ENCODE measurements around the gene SCPEP1. TPM values are rescaled to one million over a fixed set of nuclear protein-coding genes. Genes with fewer than 3 reads are reported as not detected.

Gene SCPEP1
- total RNA-seq, 6 experiments from 2014 or later = 9.2 to 35.4 (median 24.8) TPM

DNA sequence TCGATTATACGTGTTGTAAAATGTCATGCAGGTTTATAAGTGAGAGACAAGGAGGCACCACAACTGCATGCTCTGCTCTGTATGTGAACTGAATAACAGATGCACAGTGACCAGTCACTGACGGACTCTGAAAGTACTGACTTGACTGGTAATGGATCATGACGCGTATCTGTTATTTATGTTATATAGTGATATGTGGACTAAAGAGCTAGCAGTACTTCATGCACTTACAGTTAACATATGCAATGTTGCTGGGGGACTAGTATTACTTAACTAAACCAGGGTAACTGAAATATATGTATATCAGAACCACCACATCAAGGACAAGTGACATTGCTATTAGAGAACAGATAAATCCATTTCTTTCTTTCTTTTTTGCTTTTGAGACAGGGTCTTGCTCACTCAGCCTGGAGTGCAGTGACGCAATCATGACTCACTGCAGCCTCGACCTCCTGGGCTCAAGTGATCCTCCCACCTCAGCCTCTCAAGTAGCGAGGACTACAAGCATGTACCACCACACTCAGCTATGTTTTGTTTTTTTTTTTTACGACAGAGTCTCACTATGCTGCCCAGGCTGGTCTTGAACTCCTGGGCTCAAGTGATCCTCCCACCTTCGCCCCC is 34.3 kb upstream of the SCPEP1 start:
- no peak for DNase-seq
- no peak for TF ChIP-seq POLR2A (IDR thresholded peaks at IDR 0.05)
- TF ChIP-seq, protein P1, sequence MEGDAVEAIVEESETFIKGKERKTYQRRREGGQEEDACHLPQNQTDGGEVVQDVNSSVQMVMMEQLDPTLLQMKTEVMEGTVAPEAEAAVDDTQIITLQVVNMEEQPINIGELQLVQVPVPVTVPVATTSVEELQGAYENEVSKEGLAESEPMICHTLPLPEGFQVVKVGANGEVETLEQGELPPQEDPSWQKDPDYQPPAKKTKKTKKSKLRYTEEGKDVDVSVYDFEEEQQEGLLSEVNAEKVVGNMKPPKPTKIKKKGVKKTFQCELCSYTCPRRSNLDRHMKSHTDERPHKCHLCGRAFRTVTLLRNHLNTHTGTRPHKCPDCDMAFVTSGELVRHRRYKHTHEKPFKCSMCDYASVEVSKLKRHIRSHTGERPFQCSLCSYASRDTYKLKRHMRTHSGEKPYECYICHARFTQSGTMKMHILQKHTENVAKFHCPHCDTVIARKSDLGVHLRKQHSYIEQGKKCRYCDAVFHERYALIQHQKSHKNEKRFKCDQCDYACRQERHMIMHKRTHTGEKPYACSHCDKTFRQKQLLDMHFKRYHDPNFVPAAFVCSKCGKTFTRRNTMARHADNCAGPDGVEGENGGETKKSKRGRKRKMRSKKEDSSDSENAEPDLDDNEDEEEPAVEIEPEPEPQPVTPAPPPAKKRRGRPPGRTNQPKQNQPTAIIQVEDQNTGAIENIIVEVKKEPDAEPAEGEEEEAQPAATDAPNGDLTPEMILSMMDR (IDR thresholded peaks at IDR 0.05) = no peak
- WGBS (ENCODE audit: insufficient coverage, low coverage, low lambda C conversion rate, missing lambda C conversion rate) = 83% methylated on average over 10 of the region's 10 CpGs
- Histone ChIP-seq H3K4me1 (peaks cover 0 to under 1% (median 0%) of the 10 kb centered on the region in 4 donors), H3K36me3 (peaks cover 0 to 43% (median 16%) of the 10 kb centered on the region in 4 donors), H3K27ac (no peak overlapping the region), H3K27me3 (no peaks in the 10 kb centered on the region), H3K4me3 (no peak overlapping the region), H3K9me3 (no peaks in the 10 kb centered on the region)
- no peak for ATAC-seq
- intact Hi-C loops (cut with DNase I) = loop anchor here (10.0 kb wide), 1 partner anchor 129 kb away; no protein-coding TSS in a partner anchor

DNA sequence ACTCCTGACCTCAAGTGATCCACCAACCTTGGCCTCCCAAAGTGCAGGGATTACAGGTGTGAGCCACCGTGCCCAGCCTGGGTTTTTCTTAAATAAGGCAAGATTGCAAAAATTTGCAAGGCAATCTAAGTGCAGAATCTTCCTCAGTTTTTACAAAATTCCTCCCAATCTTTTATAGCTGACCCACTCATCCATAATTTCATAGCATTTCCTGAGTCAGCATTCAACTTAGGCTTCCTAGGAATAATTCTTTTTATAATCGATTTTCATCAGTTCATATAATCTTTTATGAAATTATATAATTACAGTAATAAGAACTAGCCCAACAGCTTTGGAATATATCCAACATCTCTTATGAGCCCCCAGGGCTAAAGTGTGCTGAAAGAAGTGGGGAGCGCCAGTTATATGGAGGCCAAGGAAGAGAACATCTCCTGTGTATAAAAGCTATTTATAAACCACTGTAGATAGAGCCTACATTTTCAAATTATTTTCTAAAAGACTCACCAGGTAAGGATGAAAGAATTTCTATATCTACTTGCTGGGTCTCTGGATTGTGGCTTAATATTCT is 31.9 kb upstream of the SCPEP1 start:
- no peaks in the 10 kb centered on the region for H3K27me3 ChIP-seq
- H3K4me1 ChIP-seq = no peaks in the 10 kb centered on the region
- no peak overlapping the region for H3K4me3 ChIP-seq
- no peaks in the 10 kb centered on the region for H3K9me3 ChIP-seq
- intact Hi-C loops (cut with DNase I) = loop anchor here (10.0 kb wide), 1 partner anchor 131 kb away; no protein-coding TSS in a partner anchor
- DNase-seq = no peak
- no peak for ATAC-seq
- TF ChIP-seq, protein P1 (IDR thresholded peaks at IDR 0.05) = no peak
- no peak for TF ChIP-seq POLR2A (IDR thresholded peaks at IDR 0.05)
- H3K36me3 ChIP-seq = peaks cover 0 to 53% (median 18%) of the 10 kb centered on the region in 4 donors
- H3K27ac ChIP-seq = no peak overlapping the region
- 85% methylated on average over 3 of the region's 3 CpGs for WGBS (ENCODE audit: insufficient coverage, low coverage, low lambda C conversion rate, missing lambda C conversion rate)

- Histone ChIP-seq H3K36me3 (peaks cover 0 to 41% (median 16%) of the 10 kb centered on the region in 4 donors), H3K4me1 (no peaks in the 10 kb centered on the region), H3K27me3 (no peaks in the 10 kb centered on the region), H3K9me3 (no peaks in the 10 kb centered on the region), H3K27ac (no peak overlapping the region), H3K4me3 (no peak overlapping the region)
- intact Hi-C loops (cut with DNase I) = loop anchor here (10.0 kb wide), 1 partner anchor 133 kb away; no protein-coding TSS in a partner anchor
- ATAC-seq (no peak), DNase-seq (no peak)
- TF ChIP-seq POLR2A (IDR thresholded peaks at IDR 0.05) = no peak
- TF ChIP-seq, protein P1 (IDR thresholded peaks at IDR 0.05) = no peak
- WGBS (ENCODE audit: insufficient coverage, low coverage, low lambda C conversion rate, missing lambda C conversion rate) = 64% methylated on average over 1 of the region's 1 CpG
These were observed 30.2 kb upstream of the SCPEP1 start for GRCh38 chr17:56947741-56948140.

GRCh38 chr17:56948491-56948890 is 29.4 kb upstream of the SCPEP1 start:
- no peak for DNase-seq
- WGBS (ENCODE audit: insufficient coverage, low coverage, low lambda C conversion rate, missing lambda C conversion rate) = 79% methylated on average over 1 of the region's 1 CpG
- H3K4me1 ChIP-seq = no peaks in the 10 kb centered on the region
- peaks cover 0 to 39% (median 15%) of the 10 kb centered on the region in 4 donors for H3K36me3 ChIP-seq
- TF ChIP-seq, protein P1 (IDR thresholded peaks at IDR 0.05) = no peak
- no peak for TF ChIP-seq POLR2A (IDR thresholded peaks at IDR 0.05)
- H3K27me3 ChIP-seq = no peaks in the 10 kb centered on the region
- H3K9me3 ChIP-seq = no peaks in the 10 kb centered on the region
- no peak overlapping the region for H3K4me3 ChIP-seq
- H3K27ac ChIP-seq = no peak overlapping the region
- intact Hi-C loops (cut with DNase I) = loop anchor here (10.0 kb wide), 1 partner anchor 134 kb away; no protein-coding TSS in a partner anchor
- ATAC-seq = no peak

Data from right lobe of liver (tissue), 6 donors.